Cerebellar cortex (tissue), 1 donor: Measurements from ENCODE around the gene CSNK1G1.
"Not testable (repeated sequence)": the region's sequence is repeated elsewhere in the genome, so short reads cannot be mapped to it uniquely, and the experiment has no call there.

Experiments used
- DNase-seq: peaks from one replicate; pipeline ENCODE4 v3.0.0-alpha.2; 2015; ENCODE audit warnings: low spot score

CSNK1G1 gene

GRCh38 chr15:64287953-64288352, 68.0 kb downstream of the CSNK1G1 start:
- no peak for DNase-seq

GRCh38 chr15:64286473-64286872, 69.5 kb downstream of the CSNK1G1 start:
- DNase-seq, result no peak

GRCh38 chr15:64285871-64286270, 70.1 kb downstream of the CSNK1G1 start:
- no peak for DNase-seq

GRCh38 chr15:64285150-64285549, 70.8 kb downstream of the CSNK1G1 start:
- no peak for DNase-seq

GRCh38 chr15:64284042-64284441, 71.9 kb downstream of the CSNK1G1 start:
- DNase-seq, result no peak

- no peak for DNase-seq
Observed at GRCh38 chr15:64282701-64283100, 73.3 kb downstream of the CSNK1G1 start.

- DNase-seq, result no peak
Observed at GRCh38 chr15:64279131-64279530, 76.8 kb downstream of the CSNK1G1 start.

- no peak for DNase-seq
Observed at GRCh38 chr15:64275934-64276333, 80.0 kb downstream of the CSNK1G1 start.

- peak; percentile 22 for DNase-seq
Observed at GRCh38 chr15:64274341-64274950, 81.5 kb downstream of the CSNK1G1 start.

- DNase-seq, result no peak
Observed at GRCh38 chr15:64267331-64267973, 88.5 kb downstream of the CSNK1G1 start.

- not testable (repeated sequence) for DNase-seq
Observed at GRCh38 chr15:64265188-64265587, 90.8 kb downstream of the CSNK1G1 start.

- no peak for DNase-seq
Observed at GRCh38 chr15:64264502-64264901, 91.5 kb downstream of the CSNK1G1 start.

- DNase-seq, result no peak
Observed at GRCh38 chr15:64263567-64263966, 92.4 kb downstream of the CSNK1G1 start.

GRCh38 chr15:64256051-64256450, 99.9 kb downstream of the CSNK1G1 start:
- no peak for DNase-seq

GRCh38 chr15:64251658-64252057, 104.3 kb downstream of the CSNK1G1 start:
- no peak for DNase-seq

- DNase-seq, result no peak
Observed at GRCh38 chr15:64251121-64251520, 104.9 kb downstream of the CSNK1G1 start.

- DNase-seq, result no peak
Observed at GRCh38 chr15:64249883-64250575, 105.9 kb downstream of the CSNK1G1 start.

GRCh38 chr15:64249406-64249805, 106.6 kb downstream of the CSNK1G1 start:
- no peak for DNase-seq

- DNase-seq, result no peak
Observed at GRCh38 chr15:64247906-64248541, 107.9 kb downstream of the CSNK1G1 start.

GRCh38 chr15:64247535-64247905, 108.5 kb downstream of the CSNK1G1 start:
- DNase-seq, result no peak

GRCh38 chr15:64246364-64247189, 109.4 kb downstream of the CSNK1G1 start:
- DNase-seq, result no peak

- no peak for DNase-seq
Observed at GRCh38 chr15:64245405-64245804, 110.6 kb downstream of the CSNK1G1 start.
